Measurements from ENCODE around the gene CFAP92. TPM values are rescaled to one million over a fixed set of nuclear protein-coding genes. Genes with fewer than 3 reads are reported as not detected.

CFAP92 gene
- polyA plus RNA-seq, 1 experiment: 0.10 TPM

DNA sequence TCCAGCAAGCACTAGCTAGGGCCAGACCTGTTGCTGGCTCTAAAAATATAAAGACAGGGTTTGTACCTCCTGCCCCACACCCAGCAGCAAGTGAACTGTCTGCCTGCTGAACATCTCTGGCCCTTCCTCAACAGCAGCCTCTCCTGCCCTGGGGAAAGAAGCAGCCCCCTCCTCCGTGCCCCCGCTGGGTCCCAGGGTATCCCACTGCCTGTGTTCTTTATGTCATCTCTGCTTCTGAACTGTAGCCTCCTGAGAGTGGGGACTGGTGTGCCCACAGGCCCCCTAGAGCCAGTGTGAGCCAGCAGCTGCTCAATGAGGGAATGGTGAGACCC lies 60.0 kb downstream of the CFAP92 start:
- Histone ChIP-seq H3K4me3 (ENCODE audit: low read depth, low read length) (no peak overlapping the region), H3K9me3 (ENCODE audit: control insufficient read depth, insufficient read depth, low read length) (no peaks in the 10 kb centered on the region; the same call in 1 of the 2 replicates), H3K27me3 (ENCODE audit: control insufficient read depth, insufficient read depth, low read length) (peaks cover 25% of the 10 kb centered on the region), H3K27ac (ENCODE audit: low read depth, low read length) (no peak overlapping the region)
- DNase-seq (ENCODE audit: low read depth, low spot score): no peak
- TF ChIP-seq, protein P1, sequence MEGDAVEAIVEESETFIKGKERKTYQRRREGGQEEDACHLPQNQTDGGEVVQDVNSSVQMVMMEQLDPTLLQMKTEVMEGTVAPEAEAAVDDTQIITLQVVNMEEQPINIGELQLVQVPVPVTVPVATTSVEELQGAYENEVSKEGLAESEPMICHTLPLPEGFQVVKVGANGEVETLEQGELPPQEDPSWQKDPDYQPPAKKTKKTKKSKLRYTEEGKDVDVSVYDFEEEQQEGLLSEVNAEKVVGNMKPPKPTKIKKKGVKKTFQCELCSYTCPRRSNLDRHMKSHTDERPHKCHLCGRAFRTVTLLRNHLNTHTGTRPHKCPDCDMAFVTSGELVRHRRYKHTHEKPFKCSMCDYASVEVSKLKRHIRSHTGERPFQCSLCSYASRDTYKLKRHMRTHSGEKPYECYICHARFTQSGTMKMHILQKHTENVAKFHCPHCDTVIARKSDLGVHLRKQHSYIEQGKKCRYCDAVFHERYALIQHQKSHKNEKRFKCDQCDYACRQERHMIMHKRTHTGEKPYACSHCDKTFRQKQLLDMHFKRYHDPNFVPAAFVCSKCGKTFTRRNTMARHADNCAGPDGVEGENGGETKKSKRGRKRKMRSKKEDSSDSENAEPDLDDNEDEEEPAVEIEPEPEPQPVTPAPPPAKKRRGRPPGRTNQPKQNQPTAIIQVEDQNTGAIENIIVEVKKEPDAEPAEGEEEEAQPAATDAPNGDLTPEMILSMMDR (IDR thresholded peaks at IDR 0.05; ENCODE audit: low read depth, low read length): no peak
- ChIA-PET POLR2A (no interaction called here), CTCF (no interaction called here)

DNA sequence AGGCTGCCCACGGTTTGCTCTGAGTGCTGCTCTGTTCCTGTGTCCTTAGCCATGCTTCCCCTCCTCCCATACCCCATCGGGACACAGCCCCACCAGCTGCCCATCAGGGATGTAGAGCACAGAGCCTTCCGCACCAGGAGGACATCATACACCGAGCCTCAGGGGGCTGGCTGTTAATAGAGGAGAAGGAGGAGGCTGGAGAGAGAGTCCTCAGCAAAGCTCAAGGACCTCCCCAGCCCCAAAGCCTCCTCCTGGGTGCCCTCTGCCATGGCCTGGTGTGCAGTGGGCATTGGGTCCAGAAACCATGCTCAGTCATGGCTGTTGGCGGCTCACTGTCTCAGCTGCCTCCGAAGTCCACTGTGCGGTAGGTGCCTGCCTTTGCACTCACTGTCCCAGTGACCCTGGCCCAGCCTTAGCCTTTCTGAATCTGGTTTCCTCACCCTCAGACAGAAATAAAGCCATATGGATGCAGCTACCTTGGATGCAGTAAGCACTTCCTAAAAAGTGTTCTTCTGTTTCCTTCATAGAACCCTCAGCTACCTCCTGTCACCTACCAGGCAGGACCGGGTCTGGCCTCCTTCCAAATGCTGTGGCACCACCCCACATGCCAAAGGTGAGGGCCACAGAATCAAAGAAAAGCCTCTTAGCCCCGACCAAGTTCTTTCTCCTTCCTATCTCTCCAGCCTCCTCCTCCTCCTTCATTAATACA lies 60.5 kb downstream of the CFAP92 start:
- H3K4me3 ChIP-seq (ENCODE audit: low read depth, low read length): no peak overlapping the region
- no peak overlapping the region for H3K27ac ChIP-seq (ENCODE audit: low read depth, low read length)
- DNase-seq (ENCODE audit: low read depth, low spot score): no peak
- TF ChIP-seq, protein P1 (IDR thresholded peaks at IDR 0.05; ENCODE audit: low read depth, low read length): no peak
- CTCF ChIA-PET: no interaction called here
- POLR2A ChIA-PET: interaction anchor here (1.2 kb wide), 1 partner anchor 11 kb away, joined by 3 read pairs; no protein-coding TSS in a partner anchor
- H3K9me3 ChIP-seq (ENCODE audit: control insufficient read depth, insufficient read depth, low read length): no peaks in the 10 kb centered on the region; the same call in 1 of the 2 replicates
- peaks cover 26% of the 10 kb centered on the region for H3K27me3 ChIP-seq (ENCODE audit: control insufficient read depth, insufficient read depth, low read length)

DNA sequence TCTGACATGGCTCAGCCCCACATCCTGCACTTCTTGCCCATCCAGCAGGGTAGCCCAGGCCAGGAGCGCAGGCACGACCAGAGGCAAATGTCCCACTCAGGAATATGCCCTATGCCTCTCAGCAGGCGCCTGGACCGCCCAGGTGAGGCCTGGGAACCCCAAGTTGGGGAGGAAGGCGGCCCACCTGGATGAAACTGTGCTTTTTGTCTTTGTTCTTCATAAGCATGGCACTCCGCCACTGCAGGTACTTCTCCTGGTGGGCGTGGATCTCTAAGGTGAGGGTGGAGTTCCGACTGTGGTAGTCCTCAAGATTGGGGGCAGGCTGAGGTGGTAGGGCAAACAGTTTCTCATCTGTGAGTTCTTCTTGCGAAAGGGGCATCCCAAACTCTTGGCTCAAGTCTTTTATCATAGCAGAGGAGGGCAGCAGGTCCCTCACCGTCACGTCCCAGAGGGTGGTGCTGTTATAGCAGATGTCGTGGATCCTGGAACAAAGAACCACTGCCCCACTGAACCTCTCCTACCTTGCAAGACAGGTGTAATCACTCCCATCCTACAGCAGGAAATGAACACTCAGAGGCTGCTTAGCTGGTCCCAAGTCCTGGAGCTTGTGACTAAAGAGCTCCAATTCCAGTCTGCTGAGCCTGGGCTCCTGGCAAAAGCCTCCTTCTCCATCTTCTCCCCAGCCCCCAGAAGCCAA lies 61.2 kb downstream of the CFAP92 start:
- Histone ChIP-seq H3K27ac (ENCODE audit: low read depth, low read length) (no peak overlapping the region), H3K4me3 (ENCODE audit: low read depth, low read length) (no peak overlapping the region), H3K9me3 (ENCODE audit: control insufficient read depth, insufficient read depth, low read length) (no peaks in the 10 kb centered on the region; the same call in 1 of the 2 replicates), H3K27me3 (ENCODE audit: control insufficient read depth, insufficient read depth, low read length) (peaks cover 26% of the 10 kb centered on the region)
- ChIA-PET CTCF (interaction anchor here (1.2 kb wide), 1 partner anchor 38 kb away, joined by 6 read pairs; no protein-coding TSS in a partner anchor), POLR2A (interaction anchor here (1.2 kb wide), 1 partner anchor 10 kb away, joined by 3 read pairs; no protein-coding TSS in a partner anchor)
- no peak for DNase-seq (ENCODE audit: low read depth, low spot score)
- TF ChIP-seq, protein P1 (IDR thresholded peaks at IDR 0.05; ENCODE audit: low read depth, low read length): no peak

DNA sequence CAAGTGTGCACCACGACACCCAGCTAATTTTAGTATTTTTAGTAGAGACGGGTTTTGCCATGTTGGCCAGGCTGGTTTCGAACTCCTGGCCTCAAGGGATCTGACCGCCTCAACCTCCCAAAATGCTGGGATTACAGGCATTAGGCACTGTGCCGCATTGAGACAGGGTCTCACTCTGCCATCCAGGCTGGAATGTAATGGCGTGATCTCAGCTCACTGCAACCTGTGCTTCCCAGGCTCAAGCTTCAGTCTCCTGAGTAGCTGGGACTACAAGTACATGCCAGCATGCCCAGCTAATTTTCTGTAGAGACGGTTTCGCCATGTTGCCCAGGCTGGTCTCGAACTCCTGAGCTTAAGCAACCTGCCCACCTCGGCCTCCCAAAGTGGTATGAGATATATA lies 62.8 kb downstream of the CFAP92 start:
- CTCF ChIA-PET: no interaction called here
- POLR2A ChIA-PET: no interaction called here

More for the DNA sequence above, 62.8 kb downstream of the CFAP92 start:
- Histone ChIP-seq H3K9me3 (ENCODE audit: control insufficient read depth, insufficient read depth, low read length) (peaks cover 4% of the 10 kb centered on the region), H3K27me3 (ENCODE audit: control insufficient read depth, insufficient read depth, low read length) (peaks cover 26% of the 10 kb centered on the region), H3K4me3 (ENCODE audit: low read depth, low read length) (no peak overlapping the region), H3K27ac (ENCODE audit: low read depth, low read length) (no peak overlapping the region)
- DNase-seq (ENCODE audit: low read depth, low spot score): no peak
- TF ChIP-seq, protein P1 (IDR thresholded peaks at IDR 0.05; ENCODE audit: low read depth, low read length): no peak

Data from AG04450 (cell line).